GM13976 (cell line): Measurements from ENCODE around the gene PIM2.

Experiments
- DNase-seq: peaks from one replicate; pipeline ENCODE4 v3.0.0; 2012; ENCODE audit warnings: low spot score
- CTCF ChIP-seq: IDR thresholded peaks from 2 replicates; pipeline ENCODE4 v1.5.1; 2012; ENCODE audit warnings: borderline replicate concordance, mild to moderate bottlenecking; ENCODE audit not compliant: insufficient read depth; ENCODE audit errors: extremely low read depth, missing control alignments, control extremely low read depth
- in situ Hi-C: fragments of 300-500 bp; cut with MboI; formaldehyde crosslinking; loops from one replicate; pipeline ENCODE4 v1.12.0; 2022; ENCODE audit warnings: low sequenced_read_pairs, mixed read lengths, inconsistent platforms; ENCODE audit not compliant: unreplicated experiment

PIM2 gene

GRCh38 chrX:48935301-48935670, 16.5 kb upstream of the PIM2 start:
- TF ChIP-seq CTCF = no peak
- no peak for DNase-seq
- in situ Hi-C loops = no loop called here

- in situ Hi-C loops = no loop called here
- DNase-seq = no peak
- TF ChIP-seq CTCF = no peak
Observed at GRCh38 chrX:48934581-48935300, 15.9 kb upstream of the PIM2 start.

GRCh38 chrX:48933757-48934156, 14.9 kb upstream of the PIM2 start:
- in situ Hi-C loops = no loop called here
- TF ChIP-seq CTCF = no peak
- no peak for DNase-seq

- in situ Hi-C loops = no loop called here
- DNase-seq = no peak
- no peak for TF ChIP-seq CTCF
Observed at GRCh38 chrX:48927736-48928382, 9.0 kb upstream of the PIM2 start.

GRCh38 chrX:48927123-48927522, 8.3 kb upstream of the PIM2 start:
- no peak for TF ChIP-seq CTCF
- DNase-seq = no peak
- in situ Hi-C loops = no loop called here

GRCh38 chrX:48924270-48924669, 5.4 kb upstream of the PIM2 start:
- no peak for TF ChIP-seq CTCF
- no peak for DNase-seq
- in situ Hi-C loops = no loop called here
